Measurements from ENCODE around the gene GDF9. TPM values are rescaled to one million over a fixed set of nuclear protein-coding genes. Genes with fewer than 3 reads are reported as not detected.

Gene GDF9
- total RNA-seq, 1 donor from 2014 or later: 0.52 TPM

DNA sequence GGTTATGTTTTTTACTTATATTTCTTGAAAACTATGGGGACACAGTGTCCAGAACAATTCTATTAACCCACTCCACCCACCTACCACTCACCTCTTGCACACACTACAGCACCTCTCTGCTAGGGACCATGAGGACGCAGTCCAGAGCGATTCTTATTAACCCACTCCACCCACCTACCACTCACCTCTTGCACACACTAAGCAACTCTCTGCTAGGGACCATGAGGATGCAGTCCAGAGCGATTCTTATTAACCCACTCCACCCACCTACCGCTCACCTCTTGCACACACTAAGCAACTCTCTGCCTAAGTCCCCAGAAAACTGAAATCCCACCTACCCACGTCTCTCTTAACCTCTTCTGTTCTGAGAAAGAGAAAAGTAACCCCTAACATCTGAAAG is 33.7 kb downstream of the GDF9 start:
- no peak for TF ChIP-seq CTCF (conservative IDR thresholded peaks at IDR 0.05; ENCODE audit: low read depth, low read length)
- no peak for DNase-seq (ENCODE audit: low read depth)
- no peak overlapping the region for H3K4me3 ChIP-seq (ENCODE audit: low read depth, low read length)

- no peak for TF ChIP-seq CTCF (conservative IDR thresholded peaks at IDR 0.05; ENCODE audit: low read depth, low read length)
- DNase-seq (ENCODE audit: low read depth): no peak
- H3K4me3 ChIP-seq (ENCODE audit: low read depth, low read length): peak overlapping the region; percentile 72
Measured at GRCh38 chr5:132831095-132831860, 35.0 kb downstream of the GDF9 start.

GRCh38 chr5:132830436-132831094 is 35.7 kb downstream of the GDF9 start, which contains the start of gene SHROOM1:
Gene SHROOM1, minus strand, starts transcription at chr5:132830647. Its CDS starts 4,507 bp downstream, at chr5:132826140.
- peak within 1 kb of the TSS; percentile 72 for H3K4me3 ChIP-seq (ENCODE audit: low read depth, low read length)
- no peak for DNase-seq (ENCODE audit: low read depth)
- TF ChIP-seq CTCF (conservative IDR thresholded peaks at IDR 0.05; ENCODE audit: low read depth, low read length): no peak

DNA sequence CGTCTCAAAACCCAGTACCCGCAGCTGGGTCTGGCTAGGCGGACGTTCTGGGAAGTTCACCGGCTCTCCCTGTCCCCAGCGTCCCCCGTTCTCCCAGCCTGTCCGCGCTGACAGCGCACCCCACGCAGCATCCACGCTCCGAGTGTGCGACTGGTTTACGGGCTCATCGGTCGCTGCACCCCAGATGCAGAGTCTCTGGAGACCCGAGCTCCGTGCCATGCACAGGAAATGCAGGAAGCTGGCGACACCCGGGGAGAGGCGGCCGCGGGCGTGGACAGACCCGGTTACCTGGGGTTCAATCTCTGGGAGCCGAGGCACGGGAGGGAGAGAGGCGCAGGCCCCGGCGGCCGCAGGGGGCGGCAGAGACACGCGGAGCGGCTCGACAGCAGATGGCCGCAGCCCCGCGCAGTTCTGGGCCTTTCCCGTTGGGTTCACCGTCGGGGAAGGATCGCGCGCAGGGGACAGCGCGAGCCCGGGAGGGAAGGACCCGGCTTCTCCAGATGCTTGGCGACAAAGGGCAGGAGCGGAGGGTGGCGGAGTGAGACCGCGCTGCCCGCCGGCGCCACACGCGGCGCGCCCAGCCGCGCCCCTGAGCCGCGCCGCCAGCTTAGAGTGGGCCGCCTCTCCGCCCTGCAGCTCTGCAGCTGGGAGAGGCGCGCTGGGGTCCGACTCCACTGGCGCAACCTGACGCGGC is 36.4 kb downstream of the GDF9 start:
- no peak for DNase-seq (ENCODE audit: low read depth)
- TF ChIP-seq CTCF (conservative IDR thresholded peaks at IDR 0.05; ENCODE audit: low read depth, low read length): peak; percentile 77
- H3K4me3 ChIP-seq (ENCODE audit: low read depth, low read length): peak overlapping the region; percentile 72

- no peak for TF ChIP-seq CTCF (conservative IDR thresholded peaks at IDR 0.05; ENCODE audit: low read depth, low read length)
- DNase-seq (ENCODE audit: low read depth): no peak
- peak overlapping the region; percentile 72 for H3K4me3 ChIP-seq (ENCODE audit: low read depth, low read length)
Measured at GRCh38 chr5:132828846-132829494, 37.3 kb downstream of the GDF9 start.

GRCh38 chr5:132827943-132828673 is 38.2 kb downstream of the GDF9 start:
- no peak for DNase-seq (ENCODE audit: low read depth)
- no peak for TF ChIP-seq CTCF (conservative IDR thresholded peaks at IDR 0.05; ENCODE audit: low read depth, low read length)
- no peak overlapping the region for H3K4me3 ChIP-seq (ENCODE audit: low read depth, low read length)

All from epithelial cell of proximal tubule (primary cell).